Measurements from ENCODE around the gene CD160. TPM values are rescaled to one million over a fixed set of nuclear protein-coding genes. Genes with fewer than 3 reads are reported as not detected.

CD160 gene
- total RNA-seq, 4 donors from 2014 or later: 0.82 to 1.6 TPM; not detected in 2

- Histone ChIP-seq H3K9me3 (no peaks in the 10 kb centered on the region), H3K4me3 (no peak overlapping the region), H3K27ac (peak overlapping the region in 3 of 4 donors; percentile 34 to 59 (median 54)), H3K27me3 (no peaks in the 10 kb centered on the region), H3K4me1 (peaks cover 0 to 21% (median 0%) of the 10 kb centered on the region in 4 donors), H3K36me3 (no peaks in the 10 kb centered on the region)
- intact Hi-C loops (cut with DNase I; ENCODE audit: low total_unique reads) (no loop called here), in situ Hi-C loops (cut with MboI; ENCODE audit: low pct_ligation_motif_present in 1 of 4, low pct_unique_long_range_greater_than_20kb in 1 of 4, low sequenced_read_pairs in 3 of 4) (no loop called here)
- no peak for DNase-seq
- 50 to 55% methylated on average over 1 of the region's 1 CpG for WGBS, 2 donors (ENCODE audit: low coverage in 1 of 2)
- TF ChIP-seq POLR2AphosphoS5 (IDR thresholded peaks at IDR 0.05) (no peak), POLR2A (IDR thresholded peaks at IDR 0.05) (no peak)
- TF ChIP-seq, protein P1, sequence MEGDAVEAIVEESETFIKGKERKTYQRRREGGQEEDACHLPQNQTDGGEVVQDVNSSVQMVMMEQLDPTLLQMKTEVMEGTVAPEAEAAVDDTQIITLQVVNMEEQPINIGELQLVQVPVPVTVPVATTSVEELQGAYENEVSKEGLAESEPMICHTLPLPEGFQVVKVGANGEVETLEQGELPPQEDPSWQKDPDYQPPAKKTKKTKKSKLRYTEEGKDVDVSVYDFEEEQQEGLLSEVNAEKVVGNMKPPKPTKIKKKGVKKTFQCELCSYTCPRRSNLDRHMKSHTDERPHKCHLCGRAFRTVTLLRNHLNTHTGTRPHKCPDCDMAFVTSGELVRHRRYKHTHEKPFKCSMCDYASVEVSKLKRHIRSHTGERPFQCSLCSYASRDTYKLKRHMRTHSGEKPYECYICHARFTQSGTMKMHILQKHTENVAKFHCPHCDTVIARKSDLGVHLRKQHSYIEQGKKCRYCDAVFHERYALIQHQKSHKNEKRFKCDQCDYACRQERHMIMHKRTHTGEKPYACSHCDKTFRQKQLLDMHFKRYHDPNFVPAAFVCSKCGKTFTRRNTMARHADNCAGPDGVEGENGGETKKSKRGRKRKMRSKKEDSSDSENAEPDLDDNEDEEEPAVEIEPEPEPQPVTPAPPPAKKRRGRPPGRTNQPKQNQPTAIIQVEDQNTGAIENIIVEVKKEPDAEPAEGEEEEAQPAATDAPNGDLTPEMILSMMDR (IDR thresholded peaks at IDR 0.05): no peak
These were observed 66.2 kb downstream of the CD160 start for GRCh38 chr1:145785547-145785946.

- Histone ChIP-seq H3K9me3 (no peaks in the 10 kb centered on the region), H3K4me3 (no peak overlapping the region), H3K27me3 (no peaks in the 10 kb centered on the region), H3K4me1 (peaks cover 0 to 21% (median 0%) of the 10 kb centered on the region in 4 donors), H3K27ac (peak overlapping the region in 1 of 4 donors; percentile 59), H3K36me3 (no peaks in the 10 kb centered on the region)
- in situ Hi-C loops (cut with MboI; ENCODE audit: low pct_ligation_motif_present in 1 of 4, low pct_unique_long_range_greater_than_20kb in 1 of 4, low sequenced_read_pairs in 3 of 4) (no loop called here), intact Hi-C loops (cut with DNase I; ENCODE audit: low total_unique reads) (no loop called here)
- WGBS, 2 donors (ENCODE audit: low coverage in 1 of 2): 30 to 44% methylated on average over 1 of the region's 1 CpG
- no peak for DNase-seq
- no peak for TF ChIP-seq POLR2AphosphoS5 (IDR thresholded peaks at IDR 0.05)
- TF ChIP-seq EP300 (IDR thresholded peaks at IDR 0.05; ENCODE audit: low read depth): no peak
- TF ChIP-seq, protein P1 (IDR thresholded peaks at IDR 0.05): no peak
- TF ChIP-seq POLR2A (IDR thresholded peaks at IDR 0.05): no peak
These were observed 67.0 kb downstream of the CD160 start for GRCh38 chr1:145786271-145786670.

GRCh38 chr1:145788580-145788979 lies 69.3 kb downstream of the CD160 start:
- TF ChIP-seq POLR2A (IDR thresholded peaks at IDR 0.05) (no peak), EP300 (IDR thresholded peaks at IDR 0.05; ENCODE audit: low read depth) (no peak)
- TF ChIP-seq, protein P1 (IDR thresholded peaks at IDR 0.05): no peak
- no peak overlapping the region for H3K4me3 ChIP-seq
- no peaks in the 10 kb centered on the region for H3K27me3 ChIP-seq
- in situ Hi-C loops (cut with MboI; ENCODE audit: low pct_ligation_motif_present in 1 of 4, low pct_unique_long_range_greater_than_20kb in 1 of 4, low sequenced_read_pairs in 3 of 4) (no loop called here), intact Hi-C loops (cut with DNase I; ENCODE audit: low total_unique reads) (no loop called here)
- H3K27ac ChIP-seq: no peak overlapping the region
- peaks cover 0 to 21% (median 0%) of the 10 kb centered on the region in 4 donors for H3K4me1 ChIP-seq
- no peaks in the 10 kb centered on the region for H3K9me3 ChIP-seq
- 93 to 98% methylated on average over 3 of the region's 3 CpGs for WGBS, 2 donors (ENCODE audit: low coverage in 1 of 2)
- no peaks in the 10 kb centered on the region for H3K36me3 ChIP-seq
- DNase-seq: no peak

Other genes with a start within 250 kb of the CD160 start
- gene GPR89A, start 111.5 kb upstream of the CD160 start, total RNA-seq: 10 to 100 TPM in 3 of 4 donors, 1 to 10 TPM in 1; 2.6 to 46.4 (median 36.5) TPM
- gene PDZK1, start 12.1 kb upstream of the CD160 start, total RNA-seq: 1 to 10 TPM in 3 of 4 donors, not detected in 1; 1.9 to 3.0 (median 2.2) TPM
- 10 to 100 TPM in 3 of 4 donors, 1 to 10 TPM in 1; 6.4 to 21.5 (median 13.3) TPM for gene RNF115, start 104.6 kb downstream of the CD160 start, total RNA-seq
- gene POLR3C, start 104.7 kb downstream of the CD160 start, total RNA-seq: 10 to 100 TPM; 13.1 to 77.2 (median 29.0) TPM
- gene NUDT17, start 126.1 kb downstream of the CD160 start, total RNA-seq: 1 to 10 TPM in 2 of 4 donors, under 1 TPM in 1, not detected in 1; 0.95 to 2.2 (median 1.1) TPM
- 10 to 100 TPM; 10.2 to 71.6 (median 17.8) TPM for gene PIAS3, start 139.6 kb downstream of the CD160 start, total RNA-seq
- 1 to 10 TPM in 3 of 4 donors, not detected in 1; 1.1 to 1.8 (median 1.4) TPM for gene ANKRD35, start 166.4 kb downstream of the CD160 start, total RNA-seq
- gene ITGA10, start 190.6 kb downstream of the CD160 start, total RNA-seq: 10 to 100 TPM in 1 of 4 donors, 1 to 10 TPM in 3; 2.2 to 18.1 (median 5.4) TPM
- gene PEX11B, start 199.2 kb downstream of the CD160 start, total RNA-seq: 10 to 100 TPM in 3 of 4 donors, 1 to 10 TPM in 1; 8.8 to 38.9 (median 27.0) TPM
- gene RBM8A, start 208.0 kb downstream of the CD160 start, total RNA-seq: 100 to 1,000 TPM in 2 of 4 donors, 10 to 100 TPM in 2; 23.6 to 122 (median 99.1) TPM
- gene LIX1L, start 238.5 kb downstream of the CD160 start, total RNA-seq: 10 to 100 TPM in 2 of 4 donors, 1 to 10 TPM in 2; 7.2 to 12.5 (median 9.8) TPM
- 1 to 10 TPM in 1 of 4 donors, under 1 TPM in 2, not detected in 1; 0.41 to 4.1 (median 0.64) TPM for gene ANKRD34A, start 245.1 kb downstream of the CD160 start, total RNA-seq
- gene POLR3GL, start 245.2 kb downstream of the CD160 start, total RNA-seq: 10 to 100 TPM in 3 of 4 donors, 1 to 10 TPM in 1; 1.2 to 23.7 (median 14.4) TPM

All from transverse colon (tissue), 4 donors.